Mononuclear cell (primary cell): ENCODE results near the gene BACH2. TPM values are rescaled to one million over a fixed set of nuclear protein-coding genes. Genes with fewer than 3 reads are reported as not detected.

ENCODE experiments used
- H3K27me3 ChIP-seq: 2 replicates; pipeline ENCODE4 v1.6.0; 2011; ENCODE audit warnings: low read length, control low read depth; ENCODE audit not compliant: insufficient read depth
- H3K4me1 ChIP-seq: 2 replicates; pipeline ENCODE4 v1.5.1; 2011; ENCODE audit warnings: mild to moderate bottlenecking, low read length, control low read depth; ENCODE audit not compliant: insufficient read depth
- H3K4me3 ChIP-seq: 2 replicates; pipeline ENCODE4 v1.5.1; 2011; ENCODE audit warnings: mild to moderate bottlenecking, low read length, moderate library complexity
- H3K9me3 ChIP-seq: 2 replicates; pipeline ENCODE4 v1.5.1; 2011; ENCODE audit warnings: low read depth, mild to moderate bottlenecking, control low read depth, low read length
- total RNA-seq: library from RNA; depleted of rRNA; stranded (reverse); fragments of >200 nt; gene quantifications from one replicate; pipeline ENCODE4 v1.2.3, GENCODE V29; 2012

Gene BACH2
- total RNA-seq, 1 donor: 37.6 TPM

DNA sequence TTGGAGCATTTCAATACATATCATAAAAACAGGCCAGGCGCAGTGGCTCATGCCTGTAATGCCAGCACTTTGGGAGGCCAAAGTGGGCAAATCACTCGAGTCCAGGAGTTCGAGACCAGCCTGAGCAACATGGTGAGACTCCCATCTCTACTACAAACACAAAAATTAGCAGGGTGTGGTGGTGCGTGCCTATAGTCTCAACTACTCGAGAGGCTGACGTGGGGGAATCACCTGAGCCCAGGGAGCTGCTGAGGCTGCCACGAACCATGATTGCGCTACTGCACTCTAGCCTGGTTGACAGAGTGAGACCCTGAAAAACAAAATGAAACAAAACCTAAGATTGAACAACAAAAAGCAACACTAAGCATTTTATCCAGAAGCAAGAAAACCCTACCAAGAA is 47.2 kb downstream of the BACH2 start:
- H3K9me3 ChIP-seq: no peaks in the 10 kb centered on the region
- no peak overlapping the region for H3K4me3 ChIP-seq
- no peaks in the 10 kb centered on the region for H3K27me3 ChIP-seq
- peaks cover 4% of the 10 kb centered on the region for H3K4me1 ChIP-seq

DNA sequence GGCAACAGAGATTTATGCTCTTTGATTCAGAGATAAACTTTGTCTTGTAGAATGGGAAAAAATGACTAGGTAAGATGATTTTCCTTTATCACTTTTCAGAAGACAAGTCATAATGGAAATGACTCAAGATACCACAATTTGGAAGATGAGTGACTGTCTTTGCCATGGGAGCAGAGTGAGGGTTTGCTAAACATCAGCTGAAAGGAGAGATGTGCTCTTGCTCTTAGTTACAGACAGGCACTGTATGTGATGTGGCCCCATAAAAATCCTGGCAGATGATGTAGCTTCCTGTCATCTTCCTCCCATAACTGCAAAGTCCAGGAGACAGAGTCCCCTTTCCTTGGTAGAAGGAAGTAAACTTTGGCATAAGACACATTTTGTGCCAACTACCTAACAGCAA is 47.6 kb downstream of the BACH2 start:
- no peaks in the 10 kb centered on the region for H3K9me3 ChIP-seq
- no peak overlapping the region for H3K4me3 ChIP-seq
- no peaks in the 10 kb centered on the region for H3K27me3 ChIP-seq
- peaks cover 4% of the 10 kb centered on the region for H3K4me1 ChIP-seq

DNA sequence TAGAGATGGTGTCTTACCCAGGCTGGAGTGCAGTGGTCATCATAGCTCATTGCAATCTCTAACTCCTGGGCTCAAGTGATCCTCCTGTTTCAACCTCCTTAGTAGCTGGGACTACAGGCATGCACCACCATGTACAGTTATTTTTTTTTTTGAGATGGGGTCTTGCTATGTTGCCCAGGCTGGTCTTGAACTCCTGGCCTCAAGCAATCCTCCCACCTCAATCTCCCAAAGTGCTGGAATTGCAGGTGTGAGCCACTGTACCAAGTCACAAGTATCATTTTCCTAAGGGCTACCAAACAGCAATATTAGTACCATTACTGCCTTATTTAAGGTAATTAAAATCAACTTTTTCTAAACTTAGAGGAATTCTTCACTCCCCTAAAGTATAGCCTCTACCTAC is 49.4 kb downstream of the BACH2 start:
- H3K9me3 ChIP-seq: no peaks in the 10 kb centered on the region
- no peak overlapping the region for H3K4me3 ChIP-seq
- no peaks in the 10 kb centered on the region for H3K27me3 ChIP-seq
- no peaks in the 10 kb centered on the region for H3K4me1 ChIP-seq

DNA sequence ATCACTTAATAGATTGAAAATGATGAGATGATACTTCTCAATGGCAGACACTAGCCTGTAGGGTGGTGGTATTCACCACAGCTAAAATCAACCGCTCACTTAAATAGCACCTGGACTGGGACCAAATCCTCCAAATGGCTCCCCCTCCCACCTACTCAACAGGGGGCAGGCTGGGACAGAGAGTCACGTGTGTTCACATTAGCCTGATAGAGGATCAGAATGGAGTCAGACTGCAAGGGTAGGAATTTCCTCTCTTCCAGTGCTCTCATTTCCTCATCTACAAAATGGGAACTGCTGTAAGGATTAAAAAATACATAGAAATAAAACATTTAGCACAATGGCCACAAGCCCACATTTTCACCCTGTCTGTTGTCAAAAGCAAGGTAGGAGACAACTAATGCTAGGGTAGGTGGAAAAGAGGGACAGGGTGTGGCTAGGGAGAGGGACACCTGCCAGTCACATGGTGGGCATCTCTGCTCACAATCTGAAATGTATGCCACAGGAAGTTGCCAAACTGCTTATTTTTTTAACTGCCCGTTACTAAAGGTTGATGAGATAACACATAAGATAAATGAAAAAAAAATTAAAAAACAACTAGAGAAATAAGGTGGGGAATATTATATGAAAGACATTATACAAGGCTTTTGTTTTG is 55.3 kb downstream of the BACH2 start:
- no peak overlapping the region for H3K4me3 ChIP-seq
- peaks cover 17% of the 10 kb centered on the region for H3K4me1 ChIP-seq
- H3K27me3 ChIP-seq: no peaks in the 10 kb centered on the region
- H3K9me3 ChIP-seq: no peaks in the 10 kb centered on the region

DNA sequence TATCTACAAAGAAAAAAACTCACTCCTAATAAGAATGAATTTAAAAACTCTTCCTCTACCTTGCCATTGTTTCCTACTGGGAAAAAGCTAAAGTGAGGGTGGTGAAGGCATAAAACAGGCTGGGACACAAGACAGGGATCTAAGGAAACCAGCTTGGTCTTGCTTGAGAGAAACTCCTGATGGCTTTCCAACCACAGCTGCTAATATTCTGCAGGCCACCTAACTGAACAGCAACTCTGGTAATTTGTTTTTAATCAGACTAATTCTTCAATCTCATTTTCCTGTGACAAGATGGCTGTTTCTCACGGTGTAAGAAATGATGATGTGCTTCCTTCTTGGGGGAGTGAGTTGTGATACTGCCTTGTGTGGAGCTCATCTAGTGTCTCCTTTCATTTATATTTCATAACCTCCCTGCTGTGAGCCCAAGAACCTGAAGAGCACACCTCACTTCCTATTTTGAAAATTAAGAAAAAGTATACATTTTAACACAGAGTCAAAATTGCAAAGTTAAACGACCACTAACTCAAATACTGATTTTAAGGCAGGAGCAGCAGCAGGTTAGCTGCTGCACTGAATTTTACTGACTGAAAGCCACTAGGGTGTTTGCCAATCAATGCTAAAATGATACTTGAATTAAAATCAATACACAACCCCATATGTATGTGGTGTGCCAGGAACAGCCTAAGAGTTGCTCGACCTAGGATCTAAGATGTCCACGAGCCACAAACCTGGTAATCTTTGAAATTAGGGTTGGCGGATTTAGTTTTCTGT is 58.0 kb downstream of the BACH2 start:
- H3K9me3 ChIP-seq: no peaks in the 10 kb centered on the region
- H3K4me3 ChIP-seq: no peak overlapping the region
- H3K27me3 ChIP-seq: no peaks in the 10 kb centered on the region
- peaks cover 37% of the 10 kb centered on the region for H3K4me1 ChIP-seq

DNA sequence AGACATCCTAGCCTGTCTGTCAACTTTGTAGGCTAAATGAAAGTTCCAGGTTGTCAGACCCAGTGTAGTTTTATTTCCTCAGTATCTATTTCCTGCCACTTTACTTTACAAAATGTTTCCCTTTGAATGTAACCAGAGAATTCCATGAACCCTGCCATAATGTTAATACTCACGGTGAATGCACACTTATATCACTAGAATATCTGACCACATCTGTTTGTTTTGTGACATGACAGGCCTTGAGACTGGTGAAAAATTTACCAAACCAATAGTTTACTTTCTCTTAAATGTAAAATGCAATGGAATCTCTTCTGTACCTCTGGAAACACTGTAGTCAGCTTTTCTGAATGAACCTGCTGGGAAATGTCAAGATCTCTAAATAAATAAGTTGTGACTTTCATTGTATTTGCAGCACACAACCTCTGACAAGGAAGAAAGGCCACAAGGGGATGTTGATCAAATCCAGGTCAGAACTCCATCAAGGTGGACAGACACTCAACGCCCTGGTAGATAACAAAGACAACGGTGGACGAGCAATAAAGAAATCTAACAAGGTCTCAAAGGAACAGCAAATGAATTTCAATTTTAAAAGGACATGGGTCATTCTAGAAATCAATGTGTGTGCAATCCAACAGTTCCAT is 59.2 kb downstream of the BACH2 start:
- H3K4me1 ChIP-seq: peaks cover 43% of the 10 kb centered on the region

DNA sequence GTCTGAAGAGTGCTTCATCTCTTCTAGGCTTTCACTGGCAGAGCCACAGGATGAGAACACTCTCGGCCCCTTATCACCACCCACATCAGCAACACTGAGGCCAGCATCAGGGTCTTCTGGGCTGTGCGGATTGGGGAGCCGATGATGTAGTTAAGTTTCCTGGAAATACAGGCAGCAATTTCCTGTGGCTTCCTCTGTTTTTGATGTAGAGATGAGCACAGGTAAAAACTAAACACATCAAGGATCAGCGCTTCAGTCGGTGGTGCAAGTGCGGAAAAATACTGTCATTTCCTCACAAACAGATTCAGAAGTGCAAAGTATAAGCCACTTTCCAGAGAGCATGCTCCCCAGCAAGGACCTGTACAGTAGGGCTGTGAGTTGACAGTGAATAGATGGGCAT is 62.6 kb downstream of the BACH2 start:
- Histone ChIP-seq H3K9me3 (no peaks in the 10 kb centered on the region), H3K27me3 (no peaks in the 10 kb centered on the region), H3K4me1 (peaks cover 40% of the 10 kb centered on the region), H3K4me3 (no peak overlapping the region)

More for the DNA sequence above, 59.2 kb downstream of the BACH2 start:
- no peak overlapping the region for H3K4me3 ChIP-seq
- no peaks in the 10 kb centered on the region for H3K9me3 ChIP-seq
- no peaks in the 10 kb centered on the region for H3K27me3 ChIP-seq

DNA sequence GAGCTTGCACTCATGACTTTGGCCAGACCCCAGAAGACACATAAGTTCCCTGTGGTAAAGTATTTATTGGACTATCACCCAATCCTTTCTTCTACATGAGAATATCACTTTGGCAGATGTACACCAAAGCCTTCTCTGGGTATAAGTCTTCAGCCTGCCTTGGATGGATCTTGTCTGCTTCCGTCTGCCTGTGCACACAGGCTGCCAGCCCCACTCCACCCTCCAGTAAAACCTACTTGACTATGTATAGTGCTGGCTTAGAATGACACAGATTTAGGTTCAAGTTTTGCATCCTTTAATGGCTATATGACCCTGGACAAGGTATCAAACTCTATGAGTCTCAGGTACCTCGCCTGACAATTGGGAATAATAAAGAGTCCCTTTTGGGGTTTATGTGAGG is 63.4 kb downstream of the BACH2 start:
- Histone ChIP-seq H3K4me1 (peaks cover 33% of the 10 kb centered on the region), H3K9me3 (no peaks in the 10 kb centered on the region), H3K27me3 (no peaks in the 10 kb centered on the region), H3K4me3 (no peak overlapping the region)

DNA sequence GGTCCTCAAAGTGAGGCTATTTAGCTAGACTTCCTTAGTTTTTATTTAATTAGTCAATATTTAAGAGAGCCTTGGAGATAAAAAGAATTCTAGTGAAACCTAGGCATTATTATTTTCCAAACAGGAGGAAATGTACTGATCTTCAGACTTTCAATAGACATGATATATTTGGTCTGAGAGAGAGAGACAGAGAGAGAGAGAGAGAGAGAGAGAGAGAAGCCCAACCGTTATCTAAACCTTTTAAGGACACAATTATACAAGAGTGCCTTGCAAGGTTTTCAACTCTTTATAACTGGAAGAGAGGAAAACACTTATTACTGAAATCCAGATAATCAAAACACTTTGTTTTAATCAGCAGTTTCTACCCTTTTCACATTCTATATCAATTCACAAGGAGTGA is 64.8 kb downstream of the BACH2 start:
- Histone ChIP-seq H3K4me1 (peaks cover 33% of the 10 kb centered on the region), H3K4me3 (no peak overlapping the region), H3K9me3 (no peaks in the 10 kb centered on the region), H3K27me3 (no peaks in the 10 kb centered on the region)

DNA sequence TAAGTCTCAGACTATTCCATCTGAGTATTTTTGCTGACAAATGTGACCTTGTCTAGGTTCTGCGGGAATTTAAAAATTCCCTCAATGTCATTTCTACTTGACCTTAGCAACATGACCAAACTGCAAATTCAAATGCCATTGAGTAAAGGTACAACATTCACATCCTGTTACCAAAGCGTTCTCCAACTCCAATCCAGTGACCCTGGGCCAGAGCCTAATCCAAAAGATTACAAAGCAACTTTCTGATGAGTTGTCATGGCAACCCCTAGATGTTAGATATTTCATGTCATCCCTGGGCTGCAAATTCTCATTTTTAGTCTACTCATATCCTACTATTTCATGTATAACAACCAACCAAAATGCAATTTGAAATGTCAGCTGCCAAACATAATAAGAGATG is 65.3 kb downstream of the BACH2 start:
- peaks cover 31% of the 10 kb centered on the region for H3K4me1 ChIP-seq
- no peak overlapping the region for H3K4me3 ChIP-seq
- no peaks in the 10 kb centered on the region for H3K27me3 ChIP-seq
- H3K9me3 ChIP-seq: no peaks in the 10 kb centered on the region

DNA sequence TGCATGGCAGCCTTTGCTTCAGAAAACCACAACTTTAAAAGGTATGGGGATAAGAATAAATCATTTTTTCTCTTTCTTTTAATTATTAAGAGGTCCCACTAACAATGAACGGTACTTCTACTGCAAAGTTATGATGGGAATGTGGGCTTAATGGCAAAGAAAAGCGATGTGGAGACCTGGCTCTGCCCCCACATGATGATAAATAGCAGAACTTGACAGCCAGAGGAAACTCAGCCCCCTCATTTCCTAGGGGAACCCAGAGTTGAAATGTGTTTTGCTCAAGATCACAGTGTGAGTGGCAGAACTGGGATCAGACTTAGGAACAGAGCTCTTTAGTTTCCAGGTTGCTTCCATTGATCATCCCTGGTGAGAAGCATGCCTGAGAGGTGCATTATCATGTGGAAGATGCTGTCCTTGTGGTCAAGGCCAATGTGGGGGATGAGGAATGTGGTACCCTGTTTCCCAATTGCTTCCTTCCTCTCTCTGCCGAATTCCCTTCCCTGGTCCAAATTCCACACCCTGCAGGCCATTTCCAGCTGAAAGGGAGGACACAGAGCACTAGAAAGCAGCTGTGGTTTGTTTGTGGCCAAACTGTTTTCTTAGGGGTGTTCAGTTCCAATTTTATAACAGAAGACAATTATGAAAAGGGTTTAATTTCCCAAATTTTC is 66.0 kb downstream of the BACH2 start:
- Histone ChIP-seq H3K4me3 (no peak overlapping the region), H3K4me1 (peaks cover 25% of the 10 kb centered on the region), H3K27me3 (no peaks in the 10 kb centered on the region), H3K9me3 (no peaks in the 10 kb centered on the region)

DNA sequence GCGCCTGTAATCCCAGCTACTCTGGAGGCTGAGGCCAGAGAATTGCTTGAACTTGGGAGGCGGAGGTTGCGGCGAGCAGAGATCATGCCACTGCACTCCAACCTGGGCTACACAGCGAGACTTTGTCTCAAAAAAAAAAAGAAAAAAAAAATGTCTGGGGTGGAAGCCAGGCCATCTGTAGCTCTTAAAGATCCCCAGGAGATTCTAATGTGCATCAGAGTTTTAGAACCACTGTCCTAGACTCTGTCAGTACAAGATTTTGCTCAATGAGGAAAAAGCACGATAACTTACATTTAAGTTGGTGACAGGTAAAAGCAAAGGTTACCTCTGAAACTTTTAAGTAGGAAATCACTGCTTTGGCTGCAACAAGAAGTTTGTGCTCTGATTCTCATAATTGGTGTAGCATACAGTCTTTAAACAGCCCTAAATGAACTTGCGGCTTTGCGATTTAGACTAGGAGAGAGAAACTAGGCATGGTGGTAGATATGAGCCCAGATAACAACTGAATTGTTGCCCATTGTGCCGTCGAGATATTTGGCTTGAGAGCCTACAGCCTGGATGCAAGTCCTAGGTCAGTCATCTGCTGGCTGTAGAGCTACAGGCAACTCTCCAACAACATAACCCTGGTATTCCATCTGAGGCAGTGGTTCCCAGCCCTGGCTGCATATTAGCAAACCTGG is 67.2 kb downstream of the BACH2 start:
- H3K27me3 ChIP-seq: no peaks in the 10 kb centered on the region
- no peak overlapping the region for H3K4me3 ChIP-seq
- no peaks in the 10 kb centered on the region for H3K9me3 ChIP-seq
- H3K4me1 ChIP-seq: peaks cover 15% of the 10 kb centered on the region

DNA sequence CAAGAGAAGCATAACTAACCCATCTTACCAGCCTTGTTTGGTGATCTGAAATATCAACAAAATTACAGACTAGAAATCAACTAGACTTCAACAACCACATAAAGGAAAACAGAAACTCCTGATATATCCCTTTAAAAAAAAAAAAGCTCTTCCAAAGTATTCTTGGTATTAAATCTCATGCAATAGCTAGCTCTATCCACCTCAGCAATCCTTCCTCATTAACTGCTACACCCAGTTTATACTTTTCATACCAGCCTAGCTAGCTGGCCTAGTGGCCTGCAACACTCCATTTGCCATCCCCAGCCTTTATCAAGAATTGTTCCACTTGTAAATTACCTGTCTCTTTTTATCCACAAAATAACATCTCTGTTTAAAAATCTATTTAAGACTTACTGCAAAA is 69.0 kb downstream of the BACH2 start:
- Histone ChIP-seq H3K4me1 (peaks cover 6% of the 10 kb centered on the region), H3K27me3 (no peaks in the 10 kb centered on the region), H3K4me3 (no peak overlapping the region), H3K9me3 (peaks cover 9% of the 10 kb centered on the region)

DNA sequence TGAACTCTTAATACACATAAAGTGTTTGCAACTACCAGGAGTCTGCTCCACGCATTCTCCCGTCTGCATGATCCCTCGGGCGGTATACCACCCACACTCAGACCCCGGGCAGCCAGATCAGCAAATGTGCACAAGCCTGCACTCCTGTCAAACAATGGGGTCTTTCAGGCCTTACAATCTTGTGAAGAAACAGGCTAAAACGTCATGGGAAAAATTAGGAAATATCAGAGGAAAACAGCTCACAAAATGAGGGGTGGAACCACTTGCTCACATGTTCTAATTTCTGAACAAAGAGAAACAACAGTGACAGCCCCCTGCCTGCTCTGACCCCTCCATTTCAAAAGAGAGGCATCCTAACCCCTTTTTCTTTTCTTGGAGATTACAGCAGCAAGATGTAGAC is 69.4 kb downstream of the BACH2 start:
- Histone ChIP-seq H3K4me1 (peaks cover 6% of the 10 kb centered on the region), H3K9me3 (peaks cover 13% of the 10 kb centered on the region), H3K27me3 (no peaks in the 10 kb centered on the region), H3K4me3 (no peak overlapping the region)

DNA sequence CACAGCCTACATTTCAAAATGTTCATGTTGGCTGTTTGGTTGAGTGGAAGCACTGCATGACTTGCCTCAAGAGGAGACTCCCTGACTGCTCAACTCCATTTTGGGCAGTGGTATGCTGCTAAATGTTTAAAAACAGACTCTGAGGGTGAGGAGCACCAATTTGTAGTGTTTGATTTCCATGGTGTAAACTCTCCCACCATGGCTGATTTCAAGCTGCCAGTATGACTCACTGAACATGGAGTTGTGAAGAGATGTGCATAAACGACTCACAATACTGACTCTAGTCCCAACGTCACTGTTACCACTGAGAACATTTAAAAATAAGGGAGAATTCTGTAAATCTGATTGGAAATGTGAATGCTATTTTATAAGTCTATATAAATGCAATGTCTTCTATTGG is 70.4 kb downstream of the BACH2 start:
- peaks cover 9% of the 10 kb centered on the region for H3K4me1 ChIP-seq
- no peak overlapping the region for H3K4me3 ChIP-seq
- peaks cover 13% of the 10 kb centered on the region for H3K9me3 ChIP-seq
- H3K27me3 ChIP-seq: no peaks in the 10 kb centered on the region
